BJ (cell line): ENCODE results near the gene BPIFB4. TPM values are rescaled to one million over a fixed set of nuclear protein-coding genes. Genes with fewer than 3 reads are reported as not detected.

Experiments used
- CTCF ChIA-PET: fragments of 350-600 bp; formaldehyde crosslinking; extraction: SDS; loops from one replicate; lab custom pipeline; 2021; ENCODE audit warnings: antibody characterized with exemption, inconsistent platforms; lab: Yijun Ruan, JAX
- POLR2A ChIA-PET: fragments of 300-600 bp; sonication (Branson Sonifier 250); formaldehyde crosslinking; extraction: SDS; loops from one replicate; lab custom pipeline; 2021; ENCODE audit warnings: antibody characterized with exemption; lab: Charles Lee
- DNase-seq: peaks from one replicate; pipeline ENCODE4 v3.0.0-alpha.2; 2011; ENCODE audit warnings: low read depth
- H3K27me3 ChIP-seq: 2 replicates; pipeline ENCODE4 v1.6.0; 2011; ENCODE audit warnings: low read length; ENCODE audit not compliant: control insufficient read depth, insufficient read depth
- H3K36me3 ChIP-seq: 2 replicates; pipeline ENCODE4 v1.5.1; 2011; ENCODE audit warnings: low read length; ENCODE audit not compliant: control insufficient read depth, insufficient read depth
- H3K4me3 ChIP-seq: 2 replicates; pipeline ENCODE4 v1.5.1; 2011; ENCODE audit warnings: low read depth, mild to moderate bottlenecking, control low read depth, low read length
- polyA plus RNA-seq: library from polyadenylated mRNA; depleted of rRNA; stranded (reverse); fragments of >200 nt; gene quantifications from 2 replicates; pipeline ENCODE4 v1.2.3, GENCODE V29; 2011; rRNA removed
- TF ChIP-seq, protein P1 (sequence below): IDR thresholded peaks from 2 replicates; pipeline ENCODE4 v1.5.1; 2011; ENCODE audit warnings: low read depth, mild to moderate bottlenecking, control low read depth, inconsistent platforms, low read length, moderate library complexity; ENCODE audit not compliant: insufficient read depth

The BPIFB4 gene
- polyA plus RNA-seq, 1 experiment: not detected

DNA sequence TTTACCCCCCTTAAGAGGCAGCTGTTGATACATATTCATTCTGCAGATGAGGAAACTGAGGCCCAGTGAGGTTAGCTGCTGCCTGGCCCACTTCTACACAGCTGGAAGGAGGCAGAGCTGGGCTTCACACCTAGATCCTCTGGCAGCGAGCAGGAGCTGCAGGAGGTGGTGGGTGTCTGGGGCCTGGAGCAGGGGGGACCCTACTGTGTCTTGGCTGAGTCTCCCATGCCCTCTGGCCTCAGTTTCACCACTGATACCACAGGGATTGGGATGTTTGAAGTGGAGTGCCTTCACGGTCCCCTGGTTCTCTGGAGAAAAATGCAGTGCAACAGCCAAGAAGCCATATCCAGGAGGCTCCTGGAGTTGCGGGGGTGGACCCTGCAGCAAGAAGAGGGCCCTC, 80.3 kb downstream of the BPIFB4 start:
- Histone ChIP-seq H3K4me3 (no peak overlapping the region), H3K27me3 (no peaks in the 10 kb centered on the region; the same call in 1 of the 2 replicates), H3K36me3 (no peaks in the 10 kb centered on the region)
- POLR2A ChIA-PET: no interaction called here
- CTCF ChIA-PET: no interaction called here
- no peak for DNase-seq
- TF ChIP-seq, protein P1, sequence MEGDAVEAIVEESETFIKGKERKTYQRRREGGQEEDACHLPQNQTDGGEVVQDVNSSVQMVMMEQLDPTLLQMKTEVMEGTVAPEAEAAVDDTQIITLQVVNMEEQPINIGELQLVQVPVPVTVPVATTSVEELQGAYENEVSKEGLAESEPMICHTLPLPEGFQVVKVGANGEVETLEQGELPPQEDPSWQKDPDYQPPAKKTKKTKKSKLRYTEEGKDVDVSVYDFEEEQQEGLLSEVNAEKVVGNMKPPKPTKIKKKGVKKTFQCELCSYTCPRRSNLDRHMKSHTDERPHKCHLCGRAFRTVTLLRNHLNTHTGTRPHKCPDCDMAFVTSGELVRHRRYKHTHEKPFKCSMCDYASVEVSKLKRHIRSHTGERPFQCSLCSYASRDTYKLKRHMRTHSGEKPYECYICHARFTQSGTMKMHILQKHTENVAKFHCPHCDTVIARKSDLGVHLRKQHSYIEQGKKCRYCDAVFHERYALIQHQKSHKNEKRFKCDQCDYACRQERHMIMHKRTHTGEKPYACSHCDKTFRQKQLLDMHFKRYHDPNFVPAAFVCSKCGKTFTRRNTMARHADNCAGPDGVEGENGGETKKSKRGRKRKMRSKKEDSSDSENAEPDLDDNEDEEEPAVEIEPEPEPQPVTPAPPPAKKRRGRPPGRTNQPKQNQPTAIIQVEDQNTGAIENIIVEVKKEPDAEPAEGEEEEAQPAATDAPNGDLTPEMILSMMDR: no peak

DNA sequence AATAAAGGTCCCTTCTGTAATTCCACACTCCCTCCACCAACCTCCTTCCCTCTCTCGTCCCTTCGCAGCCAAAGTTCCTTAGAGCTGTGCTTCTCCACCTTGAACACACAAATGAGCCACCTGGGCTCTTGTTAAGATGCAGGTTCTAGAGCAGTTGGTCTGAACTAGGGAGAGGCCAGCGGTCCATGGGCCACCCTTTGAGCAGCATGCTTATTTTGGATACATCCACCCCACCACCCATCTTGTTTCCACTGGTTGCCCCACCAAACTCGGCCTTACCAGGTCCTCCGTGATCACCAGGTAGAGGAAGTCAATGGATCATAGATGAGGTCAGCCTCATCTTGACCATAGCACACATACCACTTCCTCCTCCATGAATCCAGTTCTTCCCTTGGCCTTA, 81.2 kb downstream of the BPIFB4 start:
- ChIA-PET CTCF (no interaction called here), POLR2A (no interaction called here)
- no peaks in the 10 kb centered on the region for H3K36me3 ChIP-seq
- H3K4me3 ChIP-seq: no peak overlapping the region
- TF ChIP-seq, protein P1: no peak
- no peaks in the 10 kb centered on the region; the same call in 1 of the 2 replicates for H3K27me3 ChIP-seq
- no peak for DNase-seq

Other genes starting within 250 kb of the BPIFB4 start
- not detected in 2 replicates for gene EFCAB8, start 220.7 kb upstream of the BPIFB4 start, polyA plus RNA-seq
- not detected in 2 replicates for gene SUN5, start 75.2 kb upstream of the BPIFB4 start, polyA plus RNA-seq
- gene BPIFB2, start 71.9 kb upstream of the BPIFB4 start, polyA plus RNA-seq: not detected in 2 replicates
- gene BPIFB6, start 48.0 kb upstream of the BPIFB4 start, polyA plus RNA-seq: not detected in 2 replicates
- not detected in 2 replicates for gene BPIFB3, start 25.7 kb upstream of the BPIFB4 start, polyA plus RNA-seq
- not detected in 2 replicates for gene BPIFA2, start 88.5 kb downstream of the BPIFB4 start, polyA plus RNA-seq
- not detected in 2 replicates for gene BPIFA3, start 137.7 kb downstream of the BPIFB4 start, polyA plus RNA-seq
- not detected in 2 replicates for gene BPIFA1, start 156.4 kb downstream of the BPIFB4 start, polyA plus RNA-seq
- gene BPIFB1, start 203.6 kb downstream of the BPIFB4 start, polyA plus RNA-seq: not detected in 2 replicates